Neuron (in vitro differentiated cells): ENCODE measurements around the gene EFCAB6.

Source experiments
- H2AFZ ChIP-seq: one replicate; pipeline ENCODE4 v1.6.1; 2013; ENCODE audit warnings: low read depth, mild to moderate bottlenecking, inconsistent platforms, low read length, moderate library complexity
- H3K27me3 ChIP-seq: one replicate; pipeline ENCODE4 v1.6.1; 2013; ENCODE audit warnings: low read length; ENCODE audit not compliant: insufficient read depth
- H3K36me3 ChIP-seq: one replicate; pipeline ENCODE4 v1.6.1; 2013; ENCODE audit warnings: low read length; ENCODE audit not compliant: insufficient read depth
- H3K4me1 ChIP-seq: one replicate; pipeline ENCODE4 v1.6.1; 2013; ENCODE audit warnings: low read length; ENCODE audit not compliant: insufficient read depth
- H3K4me3 ChIP-seq: 2 replicates; pipeline ENCODE4 v1.5.1; 2013; ENCODE audit warnings: mild to moderate bottlenecking, low read length, moderate library complexity
- H3K9me3 ChIP-seq: one replicate; pipeline ENCODE4 v1.6.1; 2013; ENCODE audit warnings: low read length

EFCAB6 gene

GRCh38 chr22:43592476-43592875, 219.6 kb downstream of the EFCAB6 start:
- Histone ChIP-seq H3K4me1 (no peaks in the 10 kb centered on the region), H3K36me3 (no peaks in the 10 kb centered on the region), H2AFZ (no peak overlapping the region), H3K4me3 (no peak overlapping the region), H3K9me3 (peaks cover 2% of the 10 kb centered on the region), H3K27me3 (no peaks in the 10 kb centered on the region)

- H2AFZ ChIP-seq: no peak overlapping the region
- H3K4me1 ChIP-seq: no peaks in the 10 kb centered on the region
- no peak overlapping the region for H3K4me3 ChIP-seq
- H3K36me3 ChIP-seq: no peaks in the 10 kb centered on the region
- H3K27me3 ChIP-seq: no peaks in the 10 kb centered on the region
- peaks cover 4% of the 10 kb centered on the region for H3K9me3 ChIP-seq
Measured at GRCh38 chr22:43591380-43591779, 220.7 kb downstream of the EFCAB6 start.

- no peak overlapping the region for H2AFZ ChIP-seq
- no peaks in the 10 kb centered on the region for H3K27me3 ChIP-seq
- H3K4me3 ChIP-seq: no peak overlapping the region
- H3K36me3 ChIP-seq: no peaks in the 10 kb centered on the region
- H3K4me1 ChIP-seq: no peaks in the 10 kb centered on the region
- H3K9me3 ChIP-seq: peaks cover 4% of the 10 kb centered on the region
Measured at GRCh38 chr22:43587574-43587973, 224.5 kb downstream of the EFCAB6 start.

GRCh38 chr22:43583501-43583900, 228.6 kb downstream of the EFCAB6 start:
- no peaks in the 10 kb centered on the region for H3K4me1 ChIP-seq
- H2AFZ ChIP-seq: no peak overlapping the region
- H3K36me3 ChIP-seq: no peaks in the 10 kb centered on the region
- peaks cover 4% of the 10 kb centered on the region for H3K9me3 ChIP-seq
- no peaks in the 10 kb centered on the region for H3K27me3 ChIP-seq
- H3K4me3 ChIP-seq: no peak overlapping the region

- H3K9me3 ChIP-seq: peaks cover 4% of the 10 kb centered on the region
- H3K4me3 ChIP-seq: no peak overlapping the region
- no peak overlapping the region for H2AFZ ChIP-seq
Measured at GRCh38 chr22:43582394-43582793, 229.7 kb downstream of the EFCAB6 start.

GRCh38 chr22:43580271-43580750, 231.8 kb downstream of the EFCAB6 start:
- Histone ChIP-seq H3K4me1 (no peaks in the 10 kb centered on the region), H3K9me3 (peaks cover 2% of the 10 kb centered on the region), H2AFZ (no peak overlapping the region)

More at GRCh38 chr22:43582394-43582793, 229.7 kb downstream of the EFCAB6 start:
- H3K36me3 ChIP-seq: no peaks in the 10 kb centered on the region
- no peaks in the 10 kb centered on the region for H3K27me3 ChIP-seq
- no peaks in the 10 kb centered on the region for H3K4me1 ChIP-seq

GRCh38 chr22:43574738-43575137, 237.4 kb downstream of the EFCAB6 start:
- Histone ChIP-seq H3K4me1 (no peaks in the 10 kb centered on the region), H3K9me3 (no peaks in the 10 kb centered on the region), H3K4me3 (no peak overlapping the region), H3K36me3 (no peaks in the 10 kb centered on the region), H2AFZ (no peak overlapping the region), H3K27me3 (peaks cover 2% of the 10 kb centered on the region)

More at GRCh38 chr22:43580271-43580750, 231.8 kb downstream of the EFCAB6 start:
- no peaks in the 10 kb centered on the region for H3K36me3 ChIP-seq
- no peaks in the 10 kb centered on the region for H3K27me3 ChIP-seq
- no peak overlapping the region for H3K4me3 ChIP-seq

GRCh38 chr22:43572710-43573109, 239.4 kb downstream of the EFCAB6 start:
- Histone ChIP-seq H3K9me3 (no peaks in the 10 kb centered on the region), H3K4me3 (no peak overlapping the region), H3K27me3 (peaks cover 2% of the 10 kb centered on the region), H3K4me1 (no peaks in the 10 kb centered on the region), H2AFZ (no peak overlapping the region), H3K36me3 (no peaks in the 10 kb centered on the region)

- Histone ChIP-seq H3K27me3 (peaks cover 2% of the 10 kb centered on the region), H3K4me1 (no peaks in the 10 kb centered on the region), H2AFZ (no peak overlapping the region), H3K9me3 (no peaks in the 10 kb centered on the region), H3K36me3 (no peaks in the 10 kb centered on the region), H3K4me3 (no peak overlapping the region)
Measured at GRCh38 chr22:43571181-43571580, 240.9 kb downstream of the EFCAB6 start.

- H3K4me1 ChIP-seq: no peaks in the 10 kb centered on the region
- no peak overlapping the region for H3K4me3 ChIP-seq
- no peaks in the 10 kb centered on the region for H3K9me3 ChIP-seq
- H3K27me3 ChIP-seq: peaks cover 2% of the 10 kb centered on the region
- no peaks in the 10 kb centered on the region for H3K36me3 ChIP-seq
- H2AFZ ChIP-seq: no peak overlapping the region
Measured at GRCh38 chr22:43570531-43571165, 241.5 kb downstream of the EFCAB6 start.

- Histone ChIP-seq H3K4me1 (no peaks in the 10 kb centered on the region), H3K27me3 (peaks cover 2% of the 10 kb centered on the region), H3K4me3 (no peak overlapping the region), H3K9me3 (no peaks in the 10 kb centered on the region), H2AFZ (no peak overlapping the region), H3K36me3 (no peaks in the 10 kb centered on the region)
Measured at GRCh38 chr22:43569111-43569510, 243.0 kb downstream of the EFCAB6 start.

GRCh38 chr22:43567691-43568324, 244.3 kb downstream of the EFCAB6 start:
- Histone ChIP-seq H3K4me1 (no peaks in the 10 kb centered on the region), H3K27me3 (peaks cover 2% of the 10 kb centered on the region), H3K9me3 (no peaks in the 10 kb centered on the region), H3K36me3 (no peaks in the 10 kb centered on the region), H3K4me3 (no peak overlapping the region), H2AFZ (no peak overlapping the region)

- Histone ChIP-seq H3K4me1 (no peaks in the 10 kb centered on the region), H3K4me3 (no peak overlapping the region), H2AFZ (no peak overlapping the region), H3K36me3 (no peaks in the 10 kb centered on the region), H3K27me3 (peaks cover 2% of the 10 kb centered on the region), H3K9me3 (no peaks in the 10 kb centered on the region)
Measured at GRCh38 chr22:43566561-43567332, 245.4 kb downstream of the EFCAB6 start.
